BE2C (cell line): ENCODE results near the gene KANSL1.

Experiments used
- DNase-seq: peaks from one replicate; pipeline ENCODE4 v3.0.0-alpha.2; 2020
- H3K27me3 ChIP-seq: fragments of 250-450 bp; sonication (Bioruptor Pico); 2 replicates; pipeline ENCODE4 v1.5.1; 2020; ENCODE audit warnings: mild to moderate bottlenecking
- H3K36me3 ChIP-seq: fragments of 250-450 bp; sonication (Bioruptor Pico); 2 replicates; pipeline ENCODE4 v1.5.1; 2020; ENCODE audit warnings: mild to moderate bottlenecking
- H3K4me1 ChIP-seq: fragments of 250-450 bp; sonication (Bioruptor Pico); 2 replicates; pipeline ENCODE4 v1.5.1; 2020
- H3K4me3 ChIP-seq: 2 replicates; pipeline ENCODE4 v1.5.1; 2011; ENCODE audit warnings: low read depth, low read length
- H3K9me3 ChIP-seq: fragments of 250-450 bp; sonication (Bioruptor Pico); 2 replicates; pipeline ENCODE4 v1.5.1; 2020
- CTCF ChIP-seq: IDR thresholded peaks from 2 replicates; pipeline ENCODE4 v1.5.1; 2012; ENCODE audit warnings: mild to moderate bottlenecking, low read depth, low read length

The KANSL1 gene

GRCh38 chr17:46053911-46054534, 139.2 kb downstream of the KANSL1 start:
- Histone ChIP-seq H3K27me3 (no peaks in the 10 kb centered on the region), H3K9me3 (no peaks in the 10 kb centered on the region), H3K36me3 (peaks cover 42% of the 10 kb centered on the region), H3K4me3 (no peak overlapping the region), H3K4me1 (no peaks in the 10 kb centered on the region)
- no peak for DNase-seq
- no peak for TF ChIP-seq CTCF

GRCh38 chr17:46049656-46050055, 143.6 kb downstream of the KANSL1 start:
- TF ChIP-seq CTCF = no peak
- Histone ChIP-seq H3K27me3 (no peaks in the 10 kb centered on the region), H3K4me3 (no peak overlapping the region), H3K9me3 (no peaks in the 10 kb centered on the region), H3K4me1 (no peaks in the 10 kb centered on the region), H3K36me3 (peaks cover 63% of the 10 kb centered on the region)
- DNase-seq = no peak

- DNase-seq = no peak
- Histone ChIP-seq H3K36me3 (peaks cover 66% of the 10 kb centered on the region), H3K4me1 (no peaks in the 10 kb centered on the region), H3K27me3 (no peaks in the 10 kb centered on the region), H3K9me3 (no peaks in the 10 kb centered on the region), H3K4me3 (no peak overlapping the region)
- TF ChIP-seq CTCF = no peak
These were observed 145.4 kb downstream of the KANSL1 start for GRCh38 chr17:46047856-46048255.

GRCh38 chr17:46047398-46047797, 145.8 kb downstream of the KANSL1 start:
- no peak for DNase-seq
- peaks cover 68% of the 10 kb centered on the region for H3K36me3 ChIP-seq
- no peaks in the 10 kb centered on the region for H3K4me1 ChIP-seq
- no peak for TF ChIP-seq CTCF
- no peak overlapping the region for H3K4me3 ChIP-seq
- H3K9me3 ChIP-seq = no peaks in the 10 kb centered on the region
- no peaks in the 10 kb centered on the region for H3K27me3 ChIP-seq

GRCh38 chr17:46046957-46047356, 146.3 kb downstream of the KANSL1 start:
- no peaks in the 10 kb centered on the region for H3K9me3 ChIP-seq
- TF ChIP-seq CTCF = no peak
- DNase-seq = no peak
- no peak overlapping the region for H3K4me3 ChIP-seq
- no peaks in the 10 kb centered on the region for H3K27me3 ChIP-seq
- H3K36me3 ChIP-seq = peaks cover 68% of the 10 kb centered on the region
- no peaks in the 10 kb centered on the region for H3K4me1 ChIP-seq

GRCh38 chr17:46045639-46046038, 147.6 kb downstream of the KANSL1 start:
- no peak for TF ChIP-seq CTCF
- Histone ChIP-seq H3K4me3 (no peak overlapping the region), H3K4me1 (no peaks in the 10 kb centered on the region), H3K36me3 (peaks cover 63% of the 10 kb centered on the region), H3K27me3 (no peaks in the 10 kb centered on the region), H3K9me3 (no peaks in the 10 kb centered on the region)
- no peak for DNase-seq
